Activated effector memory CD4-positive, alpha-beta T cell treated with anti-CD3 and anti-CD28 coated beads, Interleukin-2, amount 50 U/mL, for 16 hours (primary cell): ENCODE measurements around the gene DNAH8.

Experiments used
- DNase-seq: peaks from one replicate; pipeline ENCODE4 v3.0.0-alpha.2; 2020

DNAH8 gene

GRCh38 chr6:38976801-38977500 lies 261.8 kb downstream of the DNAH8 start:
- no peak for DNase-seq

- DNase-seq, result no peak
Observed at GRCh38 chr6:38978139-38978704, 263.1 kb downstream of the DNAH8 start.

DNA sequence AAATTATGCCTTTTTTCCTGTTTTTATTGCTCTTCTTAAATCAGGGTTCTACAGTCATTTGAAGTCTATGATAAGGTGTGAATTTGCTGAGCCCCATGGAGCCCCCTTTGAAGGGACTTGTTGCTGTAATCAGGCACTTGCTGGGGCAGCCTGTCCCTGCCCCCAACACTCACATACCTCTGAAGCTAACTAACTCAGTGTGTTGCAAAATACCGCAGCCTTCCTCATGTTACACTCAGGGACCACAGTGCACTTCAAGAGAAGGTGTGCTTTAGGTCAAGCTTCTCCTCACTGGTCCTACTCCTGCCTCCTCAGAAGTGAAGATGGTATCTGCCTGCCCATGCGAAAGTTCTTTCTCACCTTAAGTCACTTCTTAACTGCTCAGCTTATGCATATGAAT lies 267.4 kb downstream of the DNAH8 start:
- no peak for DNase-seq

DNA sequence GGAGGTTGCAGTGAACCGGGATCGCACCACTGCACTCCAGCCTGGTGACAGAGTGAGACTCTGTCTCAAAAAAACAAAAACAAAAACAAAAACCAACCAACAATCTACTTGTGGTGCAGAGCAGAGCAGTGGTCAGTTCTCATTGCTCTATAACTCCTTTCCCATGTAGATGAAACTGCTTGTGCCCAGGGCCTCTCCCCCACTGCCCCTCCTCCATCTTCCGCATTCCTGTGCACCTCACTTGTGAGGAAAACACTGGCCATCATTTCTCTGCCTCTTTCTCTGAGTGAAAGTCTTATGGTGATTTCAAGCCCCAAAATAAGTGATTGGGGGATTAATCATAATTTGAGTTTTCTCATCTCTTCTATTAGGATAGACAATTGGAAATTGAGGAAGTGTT lies 269.6 kb downstream of the DNAH8 start:
- DNase-seq, result no peak

- DNase-seq, result no peak
Observed at GRCh38 chr6:38985839-38986238, 270.7 kb downstream of the DNAH8 start.

- DNase-seq, result no peak
Observed at GRCh38 chr6:38987503-38987902, 272.4 kb downstream of the DNAH8 start.

DNA sequence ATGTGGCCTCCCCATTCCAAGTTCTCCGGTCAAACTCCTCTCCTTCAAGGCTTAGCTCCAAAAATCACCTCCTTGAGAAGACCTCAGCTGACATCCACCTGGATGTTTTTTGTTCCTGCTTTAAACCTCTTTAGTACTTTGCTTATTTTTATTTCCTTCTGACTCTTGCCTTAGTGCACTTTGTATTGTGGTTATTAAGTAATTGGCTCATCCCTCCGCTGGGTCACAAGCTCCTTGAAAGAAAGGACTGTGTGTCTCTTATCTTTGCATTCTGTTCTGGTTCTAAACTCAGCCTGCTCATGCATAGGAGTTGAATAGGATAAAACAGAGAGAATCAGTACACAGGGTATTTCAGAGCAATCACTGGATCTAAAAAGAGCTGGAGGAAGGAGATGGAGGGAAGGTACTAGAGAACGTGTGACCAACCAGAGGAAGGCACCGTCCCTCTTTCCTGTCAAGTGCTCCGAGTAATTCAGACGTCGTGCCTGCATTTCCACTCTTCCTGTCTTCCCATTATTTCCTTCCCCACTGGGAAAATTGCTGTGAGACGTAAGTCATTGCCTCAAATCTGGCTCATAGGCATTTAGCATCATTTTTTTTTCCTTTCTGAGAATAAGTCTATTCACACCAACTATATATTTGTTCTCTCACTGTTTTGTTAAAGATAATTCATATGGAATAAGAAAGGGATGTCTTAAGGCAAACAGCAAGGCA lies 273.8 kb downstream of the DNAH8 start:
- DNase-seq, result no peak

- no peak for DNase-seq
Observed at GRCh38 chr6:38990475-38990874, 275.4 kb downstream of the DNAH8 start.

- no peak for DNase-seq
Observed at GRCh38 chr6:38996676-38997075, 281.6 kb downstream of the DNAH8 start.

GRCh38 chr6:38997128-38997761 lies 282.1 kb downstream of the DNAH8 start:
- peak; percentile 66 for DNase-seq

GRCh38 chr6:39003072-39003471 lies 288.0 kb downstream of the DNAH8 start:
- no peak for DNase-seq

GRCh38 chr6:39003492-39003891 lies 288.4 kb downstream of the DNAH8 start:
- DNase-seq, result no peak

- DNase-seq, result no peak
Observed at GRCh38 chr6:39004801-39005200, 289.7 kb downstream of the DNAH8 start.

DNA sequence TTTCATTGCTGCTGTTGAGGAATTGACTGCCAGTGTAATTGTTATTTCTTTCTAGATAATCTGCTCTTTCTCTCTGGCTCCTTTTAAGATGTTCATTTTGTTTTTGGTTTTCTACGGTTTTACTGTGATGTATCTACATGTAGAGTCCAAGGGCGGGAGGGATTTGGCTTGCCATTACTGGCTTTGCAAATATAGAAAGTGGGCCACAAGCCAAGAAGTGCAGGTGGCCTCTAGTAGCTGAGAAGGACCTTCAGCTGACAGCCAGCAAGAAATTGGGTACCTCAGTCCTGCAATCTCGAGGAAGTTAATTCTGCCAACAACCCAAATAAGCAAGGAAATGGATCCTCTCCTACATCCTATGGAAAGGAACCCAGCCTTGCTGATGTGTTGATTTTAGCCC lies 290.7 kb downstream of the DNAH8 start:
- DNase-seq, result no peak

- no peak for DNase-seq
Observed at GRCh38 chr6:39007575-39007974, 292.5 kb downstream of the DNAH8 start.

DNA sequence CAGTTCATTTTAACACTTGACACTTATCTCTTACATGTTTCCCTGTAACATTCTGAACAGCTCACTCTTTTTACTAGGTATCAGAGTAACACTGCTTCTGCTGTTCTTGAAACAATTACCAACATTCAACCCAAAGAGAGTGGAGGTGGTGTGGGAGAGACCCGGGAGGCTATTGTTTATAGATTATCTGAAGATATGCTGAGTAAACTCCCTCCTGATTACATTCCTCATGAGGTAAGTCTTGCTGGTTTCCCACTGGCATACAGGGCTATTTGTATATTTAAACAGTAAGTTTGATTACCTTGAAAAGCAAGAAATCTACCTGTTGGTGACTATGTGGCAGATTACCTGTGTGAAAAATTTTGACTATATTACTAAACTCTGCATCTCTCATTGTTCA lies 293.6 kb downstream of the DNAH8 start:
- DNase-seq, result no peak

- DNase-seq, result no peak
Observed at GRCh38 chr6:39009476-39009875, 294.4 kb downstream of the DNAH8 start.

DNA sequence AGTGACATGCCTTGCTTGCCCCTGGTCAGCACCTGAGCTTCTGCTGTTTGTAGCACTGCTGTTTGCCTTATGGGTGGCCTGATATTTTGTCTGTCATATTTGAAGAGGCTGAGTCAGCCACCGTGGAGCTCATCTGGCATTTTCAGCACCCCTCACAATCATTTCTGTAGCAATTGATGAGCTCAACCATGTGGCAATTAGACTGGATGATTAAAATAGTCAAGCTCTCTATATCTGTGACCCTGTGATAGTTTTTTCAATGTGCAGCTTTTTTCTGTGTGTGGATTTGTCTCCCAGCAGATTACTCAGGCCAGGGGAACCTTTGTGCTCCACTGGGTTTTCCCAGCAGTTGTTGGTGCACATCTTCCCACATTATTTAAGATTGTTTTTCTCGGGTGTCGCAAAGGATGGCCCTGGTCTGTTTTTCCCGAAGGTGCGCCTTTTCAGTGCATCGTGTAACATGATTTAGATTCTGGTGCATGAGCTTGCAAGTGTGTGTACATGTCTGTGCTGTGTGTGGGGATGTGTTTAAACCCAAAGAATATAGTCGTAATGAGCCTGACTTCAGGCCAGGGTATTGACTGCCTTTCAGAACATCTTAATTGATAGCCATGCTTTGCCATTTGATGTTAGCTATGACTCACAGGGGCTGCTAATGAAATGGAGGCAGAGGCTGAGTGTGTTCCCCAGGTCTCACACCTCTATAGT lies 301.9 kb downstream of the DNAH8 start:
- DNase-seq, result no peak

DNA sequence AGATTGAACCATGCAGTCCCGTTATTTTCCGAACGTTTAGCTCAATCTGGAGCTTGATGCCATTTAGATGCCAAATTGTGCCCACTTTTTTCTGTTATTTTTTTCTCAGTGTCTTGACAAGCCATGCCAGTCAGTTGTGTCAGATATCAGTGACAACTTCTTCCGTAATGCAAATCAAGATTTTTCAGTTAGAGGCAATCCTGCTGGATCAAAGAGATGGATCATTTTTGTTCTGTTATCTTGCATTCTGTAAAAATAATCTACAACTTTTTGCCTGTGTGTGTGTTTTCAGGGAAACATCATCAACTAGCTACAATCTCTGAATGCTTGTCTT lies 302.4 kb downstream of the DNAH8 start:
- DNase-seq, result no peak

- no peak for DNase-seq
Observed at GRCh38 chr6:39018103-39018502, 303.0 kb downstream of the DNAH8 start.

DNA sequence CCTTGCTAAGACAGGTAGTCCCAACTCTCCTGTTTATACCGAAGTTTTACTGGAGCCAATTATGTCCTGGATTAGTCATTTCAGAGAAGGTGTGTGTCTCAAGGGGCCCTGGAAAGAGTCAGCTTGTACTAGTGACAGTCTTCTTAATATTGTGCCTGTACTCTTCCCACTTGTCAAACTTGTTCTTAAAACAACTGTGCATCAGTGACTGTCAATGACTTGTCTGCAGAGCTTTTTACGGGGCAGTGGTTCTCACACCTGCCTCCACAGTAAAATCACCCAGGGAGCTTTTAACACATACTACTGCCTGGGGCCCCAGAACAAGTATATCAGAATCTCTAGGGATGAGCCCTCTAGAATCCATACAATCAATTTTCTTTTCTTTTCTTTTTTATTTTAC lies 305.0 kb downstream of the DNAH8 start:
- no peak for DNase-seq

- no peak for DNase-seq
Observed at GRCh38 chr6:39021041-39021440, 305.9 kb downstream of the DNAH8 start.

DNA sequence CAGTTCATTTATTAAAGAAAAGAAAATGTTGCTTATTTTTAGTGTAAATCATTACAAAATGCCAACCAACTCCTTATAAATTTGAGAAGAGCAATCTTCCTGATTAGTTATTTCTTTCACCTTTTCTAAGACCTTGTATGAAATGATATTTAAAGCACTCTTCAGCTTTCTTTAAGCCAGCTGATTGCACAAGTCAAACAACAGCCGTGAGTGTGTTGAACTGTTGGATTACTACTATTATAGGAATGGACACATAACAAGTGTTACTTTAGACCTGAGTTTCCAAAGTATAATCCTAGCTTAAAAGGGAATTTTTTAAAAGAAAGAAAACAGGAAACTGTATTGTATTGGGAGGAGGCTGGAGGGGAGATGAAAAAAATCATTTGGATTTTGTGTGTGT lies 306.7 kb downstream of the DNAH8 start:
- DNase-seq, result no peak
